Regular cardiac myocyte (primary cell): ENCODE data around the gene SULT1B1. TPM values are rescaled to one million over a fixed set of nuclear protein-coding genes. Genes with fewer than 3 reads are reported as not detected.

Source experiments
- total RNA-seq: library from RNA; depleted of rRNA; stranded (reverse); fragments of >200 nt; gene quantifications from 2 replicates; pipeline ENCODE4 v1.2.3, GENCODE V29; 2014

SULT1B1 gene
- 0.28 and 7.7 TPM in 2 replicates for total RNA-seq

DNA sequence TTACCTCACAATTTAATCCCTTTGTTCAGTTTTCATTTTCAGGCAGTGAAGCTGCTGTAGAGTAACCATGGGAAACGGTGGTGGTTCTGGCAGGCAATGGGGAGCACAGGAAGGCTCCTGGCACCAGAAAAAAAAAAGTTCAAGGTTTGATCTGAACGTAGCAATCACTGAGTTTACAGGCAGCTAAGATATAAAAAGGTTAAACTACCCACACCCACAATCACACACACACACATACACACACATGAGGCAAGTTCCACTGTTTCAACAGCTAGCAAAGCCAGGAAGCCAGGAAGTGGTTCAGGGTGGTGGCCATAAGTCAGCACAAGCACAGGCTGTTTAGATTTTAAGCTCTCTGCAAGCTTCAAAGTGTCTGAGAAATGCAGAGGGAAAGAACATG, at the start of gene SULT1B1:
SULT1B1 (minus strand) TSS at position 166 of the 400 bp plus-strand sequence. CDS start 5,403 bp downstream, outside the sequence.

Other genes with a start within 250 kb of the SULT1B1 start
- gene UGT2A2, start 121.0 kb downstream of the SULT1B1 start, total RNA-seq: not detected in 2 replicates
- not detected in 2 replicates for gene UGT2A1, start 107.4 kb downstream of the SULT1B1 start, total RNA-seq
- gene SULT1E1, start 99.5 kb upstream of the SULT1B1 start, total RNA-seq: 3.9 and 9.4 TPM in 2 replicates
- gene CSN1S1, start 170.4 kb upstream of the SULT1B1 start, total RNA-seq: not detected in 2 replicates
- not detected in 2 replicates for gene CSN2, start 205.1 kb upstream of the SULT1B1 start, total RNA-seq
- not detected in 2 replicates for gene STATH, start 235.3 kb upstream of the SULT1B1 start, total RNA-seq